ENCODE results near the gene SLC40A1.
A peak's percentile ranks its signal among the peaks of the same experiment; 100 is the strongest.

DNA sequence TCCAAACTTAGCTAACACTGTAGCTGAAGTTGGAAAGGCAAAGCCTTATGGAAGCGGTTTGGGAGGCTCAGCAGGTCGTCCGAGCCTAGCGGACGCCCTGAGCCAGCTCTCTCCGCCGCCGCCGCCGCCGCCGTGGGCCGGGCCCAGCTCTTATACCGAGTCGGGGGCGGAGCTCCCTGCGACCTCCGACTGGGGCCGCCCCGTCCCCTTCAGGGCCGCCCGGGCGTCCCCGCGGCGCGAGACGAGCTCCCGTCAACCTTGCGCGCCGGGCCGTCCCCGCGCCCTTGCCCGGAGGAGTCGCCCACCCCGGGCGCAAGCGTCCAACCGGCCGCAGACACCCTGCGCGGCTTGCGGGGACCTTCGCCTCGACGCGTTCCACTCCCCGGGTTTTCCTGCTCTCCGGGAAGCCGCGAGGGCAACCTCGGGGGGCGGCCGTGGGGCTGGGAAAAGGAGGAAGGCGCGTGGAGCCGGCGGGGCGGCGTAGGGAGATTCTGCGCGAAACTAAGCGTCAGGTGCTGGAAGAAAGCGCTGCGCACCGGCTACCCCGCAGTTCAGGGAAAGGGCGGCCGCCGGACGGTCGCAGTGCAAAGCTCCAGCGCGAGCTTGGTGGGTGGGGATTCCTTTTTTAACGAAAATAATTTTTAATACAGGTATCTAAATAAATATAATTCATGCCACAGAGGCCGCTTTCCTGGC, at the start of gene SLC40A1:
- TF ChIP-seq, protein P1, sequence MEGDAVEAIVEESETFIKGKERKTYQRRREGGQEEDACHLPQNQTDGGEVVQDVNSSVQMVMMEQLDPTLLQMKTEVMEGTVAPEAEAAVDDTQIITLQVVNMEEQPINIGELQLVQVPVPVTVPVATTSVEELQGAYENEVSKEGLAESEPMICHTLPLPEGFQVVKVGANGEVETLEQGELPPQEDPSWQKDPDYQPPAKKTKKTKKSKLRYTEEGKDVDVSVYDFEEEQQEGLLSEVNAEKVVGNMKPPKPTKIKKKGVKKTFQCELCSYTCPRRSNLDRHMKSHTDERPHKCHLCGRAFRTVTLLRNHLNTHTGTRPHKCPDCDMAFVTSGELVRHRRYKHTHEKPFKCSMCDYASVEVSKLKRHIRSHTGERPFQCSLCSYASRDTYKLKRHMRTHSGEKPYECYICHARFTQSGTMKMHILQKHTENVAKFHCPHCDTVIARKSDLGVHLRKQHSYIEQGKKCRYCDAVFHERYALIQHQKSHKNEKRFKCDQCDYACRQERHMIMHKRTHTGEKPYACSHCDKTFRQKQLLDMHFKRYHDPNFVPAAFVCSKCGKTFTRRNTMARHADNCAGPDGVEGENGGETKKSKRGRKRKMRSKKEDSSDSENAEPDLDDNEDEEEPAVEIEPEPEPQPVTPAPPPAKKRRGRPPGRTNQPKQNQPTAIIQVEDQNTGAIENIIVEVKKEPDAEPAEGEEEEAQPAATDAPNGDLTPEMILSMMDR (IDR thresholded peaks at IDR 0.05; ENCODE audit: insufficient read depth, low read depth, low read length), result no peak
- peak; percentile 26 for TF ChIP-seq EZH2 (IDR thresholded peaks at IDR 0.05; ENCODE audit: insufficient read depth, low read length)

Data from astrocyte (in vitro differentiated cells and primary cell).